SK-N-MC (cell line): ENCODE data around the gene NDUFA6.

Experiments used
- DNase-seq: peaks from one replicate; pipeline ENCODE4 v3.0.0-alpha.2; 2011; ENCODE audit warnings: low read depth, low spot score
- H3K27ac ChIP-seq: fragments of 200-600 bp; sonication (generic); 2 replicates; pipeline ENCODE4 v1.5.1; 2016; ENCODE audit warnings: mixed run types
- H3K36me3 ChIP-seq: fragments of 200-600 bp; sonication (generic); 2 replicates; pipeline ENCODE4 v1.6.1; 2017; ENCODE audit warnings: antibody characterized with exemption, low read length, mixed read lengths; ENCODE audit not compliant: insufficient read depth
- H3K4me3 ChIP-seq: fragments of 200-600 bp; sonication (generic); 2 replicates; pipeline ENCODE4 v1.5.1; 2016
- H3K9ac ChIP-seq: fragments of 200-600 bp; sonication (generic); 2 replicates; pipeline ENCODE4 v1.8.0; 2017; ENCODE audit warnings: mixed run types, mixed read lengths; ENCODE audit not compliant: insufficient read length
- H3K9me3 ChIP-seq: fragments of 200-600 bp; sonication (generic); 2 replicates; pipeline ENCODE4 v1.6.1; 2017; ENCODE audit warnings: low read depth, mild to moderate bottlenecking, antibody characterized with exemption, low read length, moderate library complexity, mixed read lengths
- EZH2 ChIP-seq: fragments of 200-600 bp; sonication (generic); IDR thresholded peaks from one replicate; pipeline ENCODE4 v1.6.1; 2017; ENCODE audit warnings: antibody characterized with exemption
- FOXP2 ChIP-seq: optimal IDR thresholded peaks from 2 replicates; pipeline ENCODE3; 2011; ENCODE audit warnings: mild to moderate bottlenecking, moderate library complexity; ENCODE audit not compliant: insufficient read depth; ENCODE audit errors: extremely low read length, control extremely low read depth
- POLR2AphosphoS5 ChIP-seq: IDR thresholded peaks from 2 replicates; pipeline ENCODE4 v1.6.1; 2012; ENCODE audit warnings: mild to moderate bottlenecking, low read depth, low read length, borderline replicate concordance

NDUFA6 gene

DNA sequence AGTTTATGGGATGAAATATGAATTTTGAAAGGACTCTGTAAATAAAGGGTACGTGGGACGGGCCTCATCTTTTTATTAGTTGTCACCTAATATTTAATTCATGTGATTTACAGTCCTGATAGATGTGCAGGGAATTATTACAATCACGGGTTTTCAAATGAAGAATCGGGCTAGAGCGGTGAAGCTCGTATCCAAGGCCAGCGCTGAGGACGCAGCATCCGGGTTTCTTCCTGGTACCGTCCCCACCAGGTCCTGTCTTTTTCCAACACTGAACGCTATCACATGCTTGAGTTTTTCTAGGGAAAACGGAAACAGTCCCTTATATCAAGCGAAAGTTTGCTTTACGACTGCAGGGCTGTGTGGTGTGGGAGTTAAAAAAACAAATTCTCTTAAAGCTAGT lies 10.3 kb downstream of the NDUFA6 start:
- DNase-seq = no peak
- peak overlapping the region; percentile 99 for H3K4me3 ChIP-seq
- H3K27ac ChIP-seq = peak overlapping the region; percentile 89
- no peak for TF ChIP-seq POLR2AphosphoS5
- H3K9ac ChIP-seq = peak overlapping the region; percentile 94
- peaks cover 22% of the 10 kb centered on the region; the same call in 1 of the 2 replicates for H3K36me3 ChIP-seq
- no peaks in the 10 kb centered on the region for H3K9me3 ChIP-seq

- H3K4me3 ChIP-seq = peak within 1 kb of the TSS; percentile 99
- DNase-seq = peak; percentile 93
- no peaks in the 10 kb centered on the region for H3K9me3 ChIP-seq
- peak within 1 kb of the TSS; percentile 94 for H3K9ac ChIP-seq
- H3K36me3 ChIP-seq = peaks cover 17% of the 10 kb centered on the region; the same call in 1 of the 2 replicates
- H3K27ac ChIP-seq = peak within 1 kb of the TSS; percentile 89
- TF ChIP-seq FOXP2 (peak; percentile 56), EZH2 (no peak), POLR2AphosphoS5 (peak; percentile 84)
Measured at GRCh38 chr22:42079319-42080251, 11.0 kb downstream of the NDUFA6 start, which contains the start of gene SMDT1. Gene SMDT1, plus strand, starts transcription at chr22:42079700. Its CDS starts 69 bp downstream, at chr22:42079769.

DNA sequence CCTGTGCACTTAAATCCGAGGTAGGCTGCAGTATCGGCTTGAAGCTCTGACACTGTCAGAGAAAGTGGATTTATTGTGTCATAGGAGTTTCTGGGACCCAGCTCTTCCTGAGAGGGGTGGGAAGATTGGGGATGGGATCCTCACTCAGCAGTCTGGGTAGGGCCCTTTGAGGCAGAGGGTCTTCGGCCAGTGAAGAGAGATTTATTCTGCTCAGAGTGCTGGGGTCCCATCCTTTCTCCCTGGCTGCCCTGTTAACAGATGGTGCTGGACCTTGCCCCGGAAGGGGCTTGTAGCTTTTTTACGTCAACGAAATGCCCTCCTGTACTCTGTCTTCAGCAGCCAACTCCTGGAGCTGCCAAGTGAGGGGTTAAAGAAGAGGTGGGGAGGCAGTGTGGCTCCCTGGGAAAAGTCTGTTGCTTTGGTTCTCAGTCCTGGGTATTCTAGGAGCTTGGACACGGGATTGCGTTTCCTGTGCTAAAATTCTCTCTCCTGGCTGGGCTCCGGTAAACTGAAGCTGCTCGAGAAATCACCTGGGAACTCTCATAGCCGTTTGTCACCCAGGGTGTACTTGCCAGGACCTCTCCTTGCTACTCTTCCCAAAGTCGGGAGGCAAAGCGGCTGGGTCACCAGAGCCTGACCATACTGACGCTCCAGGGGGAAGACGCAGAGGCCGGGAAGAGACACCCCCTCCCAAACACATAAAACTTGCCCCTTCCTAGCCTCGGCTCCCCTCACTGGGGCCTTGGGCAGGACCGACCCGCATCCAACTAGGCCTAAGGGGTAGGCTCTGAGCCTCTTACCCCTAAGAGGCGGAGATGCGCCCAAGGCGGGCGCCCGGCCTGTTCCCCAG lies 11.9 kb downstream of the NDUFA6 start:
- H3K27ac ChIP-seq = peak overlapping the region; percentile 89
- DNase-seq = no peak
- TF ChIP-seq EZH2 (no peak), FOXP2 (no peak), POLR2AphosphoS5 (no peak)

GRCh38 chr22:42077486-42078125 lies 13.0 kb downstream of the NDUFA6 start:
- H3K9ac ChIP-seq = no peak overlapping the region
- no peak overlapping the region for H3K4me3 ChIP-seq
- peaks cover 5% of the 10 kb centered on the region; the same call in 1 of the 2 replicates for H3K36me3 ChIP-seq
- no peak for DNase-seq
- H3K27ac ChIP-seq = no peak overlapping the region
- TF ChIP-seq EZH2 = no peak
- no peak for TF ChIP-seq FOXP2
- no peak for TF ChIP-seq POLR2AphosphoS5
- no peaks in the 10 kb centered on the region for H3K9me3 ChIP-seq

More for the DNA sequence above, 11.9 kb downstream of the NDUFA6 start:
- Histone ChIP-seq H3K9me3 (no peaks in the 10 kb centered on the region), H3K9ac (peak overlapping the region; percentile 94), H3K4me3 (peak overlapping the region; percentile 99), H3K36me3 (peaks cover 13% of the 10 kb centered on the region; the same call in 1 of the 2 replicates)

DNA sequence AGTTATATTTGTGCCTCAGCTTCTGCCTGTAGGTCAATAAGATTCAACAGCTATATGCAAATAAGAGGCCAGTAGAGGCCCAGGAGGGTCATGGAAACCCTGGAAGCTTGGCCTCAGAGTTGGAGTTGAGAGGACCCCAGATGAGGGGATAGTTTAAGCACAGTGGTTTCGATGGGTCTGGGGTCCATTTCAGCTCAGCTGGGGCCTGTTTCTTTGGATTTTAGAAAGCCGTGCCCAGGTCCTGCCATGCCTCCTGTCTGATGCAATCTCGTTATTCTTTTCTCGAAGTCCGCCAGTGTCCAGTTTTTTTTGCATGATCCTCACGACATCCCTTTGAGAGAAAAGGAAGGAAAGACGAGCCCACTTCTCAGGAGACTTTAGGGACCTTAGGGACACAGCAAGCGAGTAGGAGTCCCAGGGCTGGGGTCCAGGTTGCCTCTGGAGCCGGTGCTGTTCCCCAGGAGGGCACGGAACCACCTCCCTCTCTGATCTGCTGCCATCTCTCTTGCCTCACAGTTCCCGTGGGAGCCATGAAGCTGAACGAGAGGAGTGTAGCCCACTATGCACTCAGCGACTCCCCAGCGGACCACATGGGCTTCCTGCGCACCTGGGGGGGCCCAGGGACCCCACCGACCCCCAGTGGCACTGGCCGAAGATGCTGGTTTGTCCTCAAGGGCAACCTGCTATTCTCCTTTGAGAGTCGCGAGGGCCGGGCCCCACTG lies 13.6 kb downstream of the NDUFA6 start:
- no peak for TF ChIP-seq EZH2
- no peak for TF ChIP-seq POLR2AphosphoS5
- TF ChIP-seq FOXP2 = no peak
- Histone ChIP-seq H3K27ac (no peak overlapping the region), H3K9me3 (no peaks in the 10 kb centered on the region), H3K36me3 (no peaks in the 10 kb centered on the region), H3K9ac (no peak overlapping the region), H3K4me3 (no peak overlapping the region)
- DNase-seq = no peak

- Histone ChIP-seq H3K9me3 (no peaks in the 10 kb centered on the region), H3K27ac (no peak overlapping the region), H3K36me3 (no peaks in the 10 kb centered on the region), H3K9ac (no peak overlapping the region), H3K4me3 (no peak overlapping the region)
- DNase-seq = no peak
- TF ChIP-seq EZH2 (no peak), FOXP2 (no peak), POLR2AphosphoS5 (no peak)
Measured at GRCh38 chr22:42074846-42075676, 15.5 kb downstream of the NDUFA6 start.

GRCh38 chr22:42074132-42074811 lies 16.3 kb downstream of the NDUFA6 start, which contains the start of gene PHETA2:
Gene PHETA2, plus strand, starts transcription at chr22:42074248. Its CDS starts 3,046 bp downstream, at chr22:42077294.
- Histone ChIP-seq H3K4me3 (no peak within 1 kb of the TSS), H3K27ac (no peak within 1 kb of the TSS), H3K9ac (no peak within 1 kb of the TSS), H3K36me3 (no peaks in the 10 kb centered on the region), H3K9me3 (no peaks in the 10 kb centered on the region)
- no peak for TF ChIP-seq POLR2AphosphoS5
- no peak for TF ChIP-seq EZH2
- no peak for TF ChIP-seq FOXP2
- DNase-seq = no peak
